Measurements from ENCODE around the gene SMAD1. TPM values are rescaled to one million over a fixed set of nuclear protein-coding genes. Genes with fewer than 3 reads are reported as not detected.

Gene SMAD1
- total RNA-seq, result 78.4 and 153 TPM in 2 replicates

GRCh38 chr4:145481164-145481941 is at the start of gene SMAD1:
Gene SMAD1, plus strand, starts transcription at chr4:145481853. Its CDS starts 32,761 bp downstream, at chr4:145514614.

Other genes starting within 250 kb of the SMAD1 start
- gene MMAA, start 137.5 kb downstream of the SMAD1 start, total RNA-seq, result 2.1 and 4.5 TPM in 2 replicates
- not detected in 2 replicates for gene C4orf51, start 198.3 kb downstream of the SMAD1 start, total RNA-seq

Data from bladder microvascular endothelial cell (primary cell).